Fibroblast of lung (primary cell): ENCODE results near the gene ZNF467.

Source experiments
- EZH2 ChIP-seq: IDR thresholded peaks from 2 replicates; pipeline ENCODE4 v1.5.1; 2012; ENCODE audit warnings: low read length, control low read depth, mild to moderate bottlenecking; ENCODE audit errors: missing control alignments
- TF ChIP-seq, protein P1 (sequence below), 2 donors: IDR thresholded peaks in 1 of 2; conservative IDR thresholded peaks in 1 of 2; 1 replicate in 1 of 2; 2 replicates in 1 of 2; pipeline ENCODE4 v1.5.1; 2011 to 2012; ENCODE audit warnings: low read length in 2 of 2, control low read depth in 1 of 2, inconsistent platforms in 1 of 2, low read depth in 1 of 2, mild to moderate bottlenecking in 1 of 2

DNA sequence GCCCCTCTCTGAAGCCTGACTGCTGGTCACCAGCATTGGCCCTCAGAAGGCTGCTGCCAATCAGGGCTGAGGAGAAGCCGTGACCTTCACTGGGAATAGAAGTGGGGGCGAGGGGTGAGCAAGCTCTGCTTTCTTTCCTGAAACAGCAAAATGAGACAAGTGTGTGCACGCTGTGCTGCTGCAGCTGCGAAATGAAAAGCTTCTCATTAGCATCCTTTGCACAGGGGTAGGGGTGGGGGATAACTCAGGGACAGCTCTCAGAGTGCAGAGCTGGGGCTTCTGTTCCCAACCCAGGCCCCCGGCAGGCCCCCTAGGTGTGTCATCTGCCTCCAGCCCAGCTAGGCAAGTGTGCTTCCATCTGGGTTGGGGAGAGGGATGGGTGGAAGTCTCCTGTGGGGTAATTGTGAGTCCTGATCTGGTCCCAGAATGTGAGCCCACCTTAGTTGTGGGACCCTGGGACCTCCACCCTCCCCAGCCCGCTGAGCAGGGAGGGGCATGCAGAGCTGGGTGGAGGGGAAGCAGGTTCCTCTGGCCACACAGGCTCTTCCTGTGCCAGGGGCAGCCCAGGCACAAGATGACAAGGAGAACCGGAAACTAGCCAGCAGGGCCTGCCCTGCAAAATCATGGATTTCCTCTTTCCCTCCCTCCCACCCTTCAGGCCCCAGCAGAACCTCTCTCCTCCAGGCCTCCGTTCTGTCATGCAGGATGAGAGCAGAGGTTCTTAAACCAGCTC, 22.2 kb downstream of the ZNF467 start:
- TF ChIP-seq, protein P1, sequence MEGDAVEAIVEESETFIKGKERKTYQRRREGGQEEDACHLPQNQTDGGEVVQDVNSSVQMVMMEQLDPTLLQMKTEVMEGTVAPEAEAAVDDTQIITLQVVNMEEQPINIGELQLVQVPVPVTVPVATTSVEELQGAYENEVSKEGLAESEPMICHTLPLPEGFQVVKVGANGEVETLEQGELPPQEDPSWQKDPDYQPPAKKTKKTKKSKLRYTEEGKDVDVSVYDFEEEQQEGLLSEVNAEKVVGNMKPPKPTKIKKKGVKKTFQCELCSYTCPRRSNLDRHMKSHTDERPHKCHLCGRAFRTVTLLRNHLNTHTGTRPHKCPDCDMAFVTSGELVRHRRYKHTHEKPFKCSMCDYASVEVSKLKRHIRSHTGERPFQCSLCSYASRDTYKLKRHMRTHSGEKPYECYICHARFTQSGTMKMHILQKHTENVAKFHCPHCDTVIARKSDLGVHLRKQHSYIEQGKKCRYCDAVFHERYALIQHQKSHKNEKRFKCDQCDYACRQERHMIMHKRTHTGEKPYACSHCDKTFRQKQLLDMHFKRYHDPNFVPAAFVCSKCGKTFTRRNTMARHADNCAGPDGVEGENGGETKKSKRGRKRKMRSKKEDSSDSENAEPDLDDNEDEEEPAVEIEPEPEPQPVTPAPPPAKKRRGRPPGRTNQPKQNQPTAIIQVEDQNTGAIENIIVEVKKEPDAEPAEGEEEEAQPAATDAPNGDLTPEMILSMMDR (conservative IDR thresholded peaks at IDR 0.05 in 1 of 2, IDR thresholded peaks at IDR 0.05 in 1 of 2; ENCODE audit: low read depth in 1 of 2, low read length in 2 of 2): no peak
- no peak for TF ChIP-seq EZH2
